Activated T-cell treated with anti-CD3 and anti-CD28 coated beads, Interleukin-2, amount 50 U/mL, for 1 hour (primary cell): Measurements from ENCODE around the gene CPAMD8.

Experiments
- DNase-seq: peaks from one replicate; pipeline ENCODE4 v3.0.0-alpha.2; 2020

Gene CPAMD8

DNA sequence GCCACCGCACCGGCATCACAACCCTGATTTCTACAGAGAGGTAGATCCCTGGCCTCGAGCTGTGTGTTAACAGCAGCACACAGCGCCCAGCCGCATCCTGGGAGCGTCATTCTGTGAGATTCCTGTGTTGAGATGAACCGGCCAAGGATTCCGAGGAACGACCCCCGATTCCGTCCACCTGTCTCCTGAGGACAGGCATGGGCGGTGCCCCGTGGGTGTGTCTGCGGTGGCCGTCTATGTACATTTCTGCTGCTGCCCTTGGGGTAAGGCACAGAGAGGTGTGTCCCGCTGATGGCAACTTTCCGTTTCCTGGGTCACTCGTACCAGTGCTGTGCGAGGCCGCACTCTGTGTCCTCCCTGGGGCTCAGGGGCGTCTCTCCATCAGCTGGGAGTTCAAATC is 153.9 kb downstream of the CPAMD8 start:
- DNase-seq, result no peak

DNA sequence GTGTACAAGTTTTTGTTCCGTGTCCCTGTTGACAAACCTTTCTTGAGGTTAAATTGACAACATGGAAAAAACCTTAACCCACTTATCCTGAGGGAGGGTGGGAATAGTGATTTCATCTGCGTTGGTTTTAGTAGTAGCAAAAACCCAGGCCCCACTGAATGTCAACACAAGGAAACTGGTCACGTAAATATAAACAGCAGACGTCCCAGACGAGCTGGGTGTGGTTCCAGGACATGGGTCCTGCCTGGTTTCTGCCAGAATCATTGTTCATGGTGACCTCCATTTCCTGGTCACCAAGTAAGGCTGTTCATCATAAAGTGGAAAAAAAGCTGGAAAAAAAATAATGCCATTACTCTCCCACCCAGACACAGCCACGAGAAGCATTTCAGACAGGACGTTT is 154.7 kb downstream of the CPAMD8 start:
- DNase-seq, result no peak

DNA sequence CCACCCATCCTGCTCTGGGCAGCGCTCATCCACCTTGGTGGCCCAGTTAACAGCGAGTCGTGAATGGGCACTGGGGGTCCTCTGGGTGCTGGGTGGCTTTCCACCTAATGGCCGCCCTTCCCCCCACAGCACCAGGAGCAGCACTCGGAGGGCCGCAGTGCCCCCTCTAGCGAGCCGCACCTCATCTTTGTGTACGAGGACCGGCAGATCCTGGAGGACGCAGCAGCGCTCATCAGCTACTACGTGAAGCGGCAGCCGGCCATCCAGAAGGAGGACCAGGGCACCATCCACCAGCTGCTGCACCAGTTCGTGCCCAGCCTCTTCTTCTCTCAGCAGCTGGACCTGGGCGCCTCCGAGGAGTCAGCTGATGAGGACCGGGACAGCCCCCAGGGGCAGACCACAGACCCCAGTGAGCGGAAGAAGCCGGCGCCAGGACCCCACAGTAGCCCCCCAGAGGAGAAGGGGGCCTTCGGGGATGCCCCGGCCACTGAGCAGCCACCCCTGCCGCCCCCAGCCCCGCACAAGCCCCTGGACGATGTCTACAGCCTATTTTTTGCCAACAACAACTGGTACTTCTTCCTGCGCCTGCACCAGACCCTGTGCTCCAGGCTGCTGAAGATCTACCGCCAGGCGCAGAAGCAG is 157.2 kb downstream of the CPAMD8 start:
- no peak for DNase-seq

DNA sequence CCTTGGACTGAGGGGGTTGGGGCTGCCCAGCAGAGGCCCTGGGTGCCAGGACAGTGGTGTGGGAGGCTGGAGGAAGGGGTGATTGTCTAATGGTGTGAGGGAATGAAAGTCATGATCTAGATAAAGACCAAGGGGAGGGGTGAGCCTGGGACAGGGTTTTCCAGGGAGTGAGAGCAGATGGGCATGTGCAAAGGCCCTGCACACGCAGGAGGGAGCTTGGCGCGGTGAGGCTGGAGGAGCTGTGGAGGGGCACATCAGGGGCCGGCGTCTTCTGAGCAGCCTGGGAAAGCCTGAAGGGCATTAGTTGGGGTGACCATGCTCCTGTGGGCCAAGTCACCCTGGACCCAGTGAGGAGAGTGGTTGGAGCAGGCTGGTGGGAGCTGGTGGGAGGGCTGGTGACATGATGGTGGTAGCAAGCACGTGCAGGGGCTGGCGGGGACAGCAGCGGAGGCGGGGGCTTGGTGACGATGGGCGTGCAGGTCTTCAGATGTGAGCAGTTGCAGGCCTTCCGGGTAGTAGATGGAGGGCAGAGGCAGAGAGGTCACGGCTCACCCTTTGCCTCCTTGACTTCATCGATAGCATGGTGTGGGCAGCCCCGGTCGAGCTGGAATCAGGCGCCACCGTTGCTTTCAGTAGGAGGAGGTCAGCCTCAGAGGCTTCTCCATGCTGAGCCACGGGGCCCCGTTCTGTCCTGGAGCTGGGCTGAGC is 158.0 kb downstream of the CPAMD8 start:
- DNase-seq, result no peak

DNA sequence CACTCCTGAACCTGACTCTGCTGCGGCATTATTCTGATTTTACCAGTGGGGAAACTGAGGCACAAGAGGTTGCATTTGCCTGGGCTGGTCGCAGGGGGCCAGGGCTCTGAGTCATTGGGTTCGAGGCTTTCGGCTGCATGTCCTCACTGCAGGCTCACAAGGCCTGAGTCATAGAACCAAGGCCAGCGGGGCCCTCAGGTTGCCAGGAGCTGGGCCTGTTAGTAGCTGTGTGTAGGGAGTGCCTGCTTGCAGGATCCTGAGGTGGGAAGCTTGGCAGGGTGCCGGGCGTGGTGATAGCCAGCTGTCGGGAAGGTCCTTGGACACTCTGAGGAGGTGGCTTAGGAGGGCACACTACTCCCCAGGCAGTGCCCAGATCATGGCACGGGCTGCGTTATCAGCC is 159.4 kb downstream of the CPAMD8 start:
- no peak for DNase-seq

DNA sequence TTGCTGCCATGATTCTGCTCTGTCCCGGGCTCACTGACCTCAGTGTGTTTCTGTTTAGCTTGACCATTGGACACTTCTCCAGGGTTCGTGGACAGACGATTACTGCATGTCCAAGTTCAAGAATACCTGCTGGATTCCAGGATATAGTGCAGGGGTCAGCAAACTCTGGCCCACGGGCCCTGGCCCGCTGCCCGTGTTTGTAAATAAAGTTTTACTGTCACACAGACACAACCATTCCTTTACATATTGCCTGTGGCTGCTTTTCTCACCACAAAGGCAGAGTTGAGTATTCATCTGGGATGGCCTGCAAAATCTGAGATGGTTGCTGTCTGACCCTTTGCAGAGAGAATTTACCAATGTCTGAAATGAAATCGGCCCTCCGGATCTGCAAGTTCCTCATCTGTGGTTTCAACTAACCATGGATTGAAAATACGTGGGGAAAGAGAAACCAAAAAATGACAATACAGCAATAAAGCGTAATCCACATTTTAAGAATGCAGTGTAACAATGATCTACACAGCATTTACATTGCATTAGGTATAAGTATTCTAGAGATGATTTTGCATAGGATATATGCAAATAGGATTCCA is 163.7 kb downstream of the CPAMD8 start:
- DNase-seq, result no peak

DNA sequence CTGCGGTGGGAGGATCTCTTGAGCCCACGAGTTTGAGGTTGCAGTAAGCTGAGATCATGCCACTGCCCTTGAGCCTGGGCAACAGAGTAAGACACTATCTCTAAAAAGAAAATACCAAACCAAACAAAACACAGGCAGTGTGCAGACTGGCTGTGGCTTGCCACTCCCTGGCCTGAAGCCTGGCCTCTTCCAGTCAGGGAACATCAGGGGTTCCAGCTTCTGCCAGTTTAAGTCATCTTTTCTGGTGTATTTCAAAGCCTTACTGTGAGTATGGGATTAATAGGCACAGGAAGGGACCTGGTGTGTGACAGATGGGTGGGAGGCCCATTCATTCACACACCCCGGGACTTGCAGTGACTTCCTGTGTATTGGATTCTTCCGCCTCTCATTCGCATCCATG is 164.8 kb downstream of the CPAMD8 start:
- DNase-seq, result no peak

DNA sequence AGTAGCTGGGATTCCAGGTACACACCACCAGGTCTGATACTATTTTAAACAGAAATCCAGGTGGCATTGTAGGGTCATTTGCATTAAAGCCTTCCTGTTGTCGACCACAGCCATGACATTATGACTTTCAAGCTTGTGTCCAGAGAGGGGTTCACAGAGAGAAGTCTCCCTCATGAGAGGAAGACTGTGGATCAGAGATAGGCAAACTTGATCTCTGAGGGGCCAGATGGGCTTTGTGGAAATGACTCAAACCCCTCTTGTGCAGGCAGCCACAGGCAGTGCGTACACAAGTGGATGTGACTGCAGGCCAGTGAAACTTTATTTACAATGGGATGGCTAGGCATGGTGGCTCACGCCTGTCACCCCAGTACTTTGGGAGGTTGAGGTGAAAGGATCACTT is 165.6 kb downstream of the CPAMD8 start:
- DNase-seq, result no peak

DNA sequence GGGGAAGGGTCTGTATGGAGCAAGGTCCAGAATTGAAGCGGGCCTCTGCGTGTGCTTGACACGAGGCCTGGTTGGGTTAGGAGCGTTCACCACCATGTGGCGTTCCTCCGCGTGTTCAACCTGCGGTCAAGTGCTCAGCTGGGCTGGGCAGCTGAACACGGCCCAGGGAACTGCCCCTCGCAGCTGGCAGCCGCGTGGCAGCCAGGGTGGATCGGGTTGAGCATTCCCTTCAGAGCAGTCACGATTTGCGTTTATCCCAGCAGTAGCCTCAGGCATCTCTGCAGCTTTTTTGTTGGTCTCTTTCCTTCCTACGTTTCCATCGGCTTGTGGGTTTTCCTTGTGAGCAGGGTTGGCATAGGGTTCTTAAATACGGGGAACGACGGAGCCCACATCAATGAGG is 166.5 kb downstream of the CPAMD8 start:
- no peak for DNase-seq

DNA sequence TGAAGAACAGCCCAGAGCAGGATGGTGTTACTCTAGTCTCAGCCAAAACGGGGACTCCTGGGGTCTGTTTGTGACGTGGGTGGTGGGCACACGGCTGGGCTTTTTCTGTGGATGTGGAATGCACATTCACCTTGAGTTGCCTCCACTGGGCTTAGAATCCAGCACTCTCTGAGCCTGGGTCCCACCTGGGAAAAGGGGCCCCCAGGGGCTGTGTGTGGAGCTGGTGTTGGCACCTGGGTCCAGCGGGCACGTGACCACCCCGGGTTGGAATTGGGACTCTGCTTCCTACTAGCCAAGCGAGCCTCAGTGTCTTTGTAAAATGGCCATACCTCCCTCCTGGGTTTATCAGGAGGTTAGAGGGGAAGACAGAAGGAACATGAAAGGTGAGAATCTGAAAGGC is 167.0 kb downstream of the CPAMD8 start:
- no peak for DNase-seq

DNA sequence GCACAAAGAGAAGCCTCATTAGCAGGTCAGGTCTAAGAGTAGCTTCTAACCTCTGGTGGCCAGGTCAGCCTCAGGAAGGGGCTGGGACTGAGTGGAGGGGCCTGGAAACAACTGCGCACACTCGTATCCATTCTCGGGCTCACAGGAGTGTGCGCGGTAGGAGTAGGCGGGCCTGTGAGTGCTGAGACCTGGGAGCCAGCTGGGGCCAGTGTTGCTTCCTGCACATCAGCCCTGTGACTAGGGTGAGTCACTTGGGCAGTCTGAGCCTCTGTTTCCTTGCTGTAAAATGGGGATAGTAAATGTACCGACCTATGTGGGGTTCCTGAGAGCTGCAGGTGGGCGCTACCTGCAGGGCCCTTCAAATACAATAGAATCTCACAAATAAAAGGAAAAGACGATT is 170.5 kb downstream of the CPAMD8 start:
- no peak for DNase-seq

DNA sequence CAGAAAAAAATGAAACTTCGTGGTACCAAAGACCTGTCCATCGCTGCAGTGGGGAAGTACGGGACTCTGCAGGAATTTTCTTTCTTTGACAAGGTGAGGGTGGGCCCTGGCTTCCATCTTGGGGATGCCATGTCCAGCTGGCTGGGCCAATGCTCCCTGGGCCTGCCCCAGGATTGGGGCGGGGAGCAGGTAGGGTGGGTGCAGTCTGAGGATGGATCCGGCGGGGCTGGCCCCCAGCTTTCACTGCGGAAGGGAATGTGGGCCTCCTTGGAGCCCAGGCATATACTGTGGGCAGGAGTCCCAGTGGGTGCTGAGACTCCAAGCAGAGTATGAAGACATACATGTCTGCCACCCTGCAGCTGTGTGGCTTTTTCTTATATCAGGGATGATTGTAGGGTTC is 173.5 kb downstream of the CPAMD8 start:
- no peak for DNase-seq

DNA sequence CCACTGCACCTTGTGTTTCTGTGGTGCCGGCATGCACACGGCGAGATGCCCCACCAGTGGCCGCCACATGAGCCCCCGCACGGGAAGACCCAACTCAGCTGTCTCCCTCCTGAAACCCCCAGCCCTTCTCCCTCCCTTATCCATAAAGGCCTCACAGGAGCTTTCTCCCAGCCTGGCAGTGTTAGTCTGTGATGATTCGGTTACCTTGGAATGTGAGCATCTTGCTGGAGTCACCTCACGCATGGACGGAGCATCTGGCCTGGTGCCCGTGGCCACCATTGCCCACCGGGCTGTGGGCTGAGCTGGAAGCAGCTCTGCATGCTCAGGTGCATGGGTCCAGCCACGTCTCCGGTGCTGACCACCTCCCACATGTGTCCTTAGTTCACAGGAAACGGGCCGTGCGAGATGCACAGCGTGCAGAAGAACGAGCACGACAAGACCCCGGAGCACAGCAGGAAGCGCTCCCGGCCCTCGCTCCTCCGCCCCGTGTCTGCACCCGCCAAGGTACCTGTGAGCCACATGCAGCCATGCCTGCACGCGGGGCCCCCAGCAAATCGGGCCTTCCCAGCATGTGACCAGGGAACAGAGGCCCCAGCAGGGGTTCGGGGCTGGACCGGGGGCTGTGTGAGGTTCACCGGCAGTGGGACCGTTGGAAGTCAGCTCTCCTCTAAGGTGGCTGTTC is 175.4 kb downstream of the CPAMD8 start:
- DNase-seq, result no peak

DNA sequence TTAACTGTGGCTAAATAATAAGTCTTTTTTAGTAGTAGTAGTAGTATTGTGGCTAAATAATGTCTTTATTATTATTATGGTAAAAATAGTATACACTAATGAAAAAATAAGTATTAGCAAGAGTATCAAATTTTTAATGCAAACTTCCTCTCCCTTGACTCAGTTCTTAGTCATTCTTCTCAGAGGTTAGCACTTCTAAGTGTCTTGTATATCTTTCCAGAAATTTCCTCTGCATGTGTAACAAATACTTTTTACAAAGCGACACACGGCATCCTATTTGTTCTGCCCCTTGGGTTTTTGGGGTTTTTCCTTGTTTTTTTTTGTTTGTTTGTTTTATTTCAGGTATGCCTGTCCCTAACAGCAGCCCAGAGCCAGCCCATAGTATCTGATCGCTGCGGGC is 176.5 kb downstream of the CPAMD8 start:
- DNase-seq, result no peak

DNA sequence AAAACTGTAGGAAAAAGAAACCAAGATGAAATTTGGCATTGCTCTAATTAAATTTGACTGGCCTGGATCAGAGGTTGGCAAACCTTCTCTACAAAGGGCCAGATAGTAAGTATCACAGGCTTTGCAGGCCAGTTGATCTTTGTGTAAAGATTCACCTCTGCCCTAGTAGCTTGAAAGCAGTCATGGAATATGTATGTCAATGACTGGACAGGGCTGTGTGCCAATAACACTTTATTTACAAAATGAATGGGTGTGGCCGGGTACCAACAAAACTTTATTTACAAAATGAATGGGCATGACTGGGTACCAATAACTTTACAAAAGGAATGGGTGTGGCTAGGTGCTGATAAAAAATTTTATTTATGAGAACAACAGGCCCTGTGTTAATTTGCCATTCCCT is 177.4 kb downstream of the CPAMD8 start:
- DNase-seq, result no peak

DNA sequence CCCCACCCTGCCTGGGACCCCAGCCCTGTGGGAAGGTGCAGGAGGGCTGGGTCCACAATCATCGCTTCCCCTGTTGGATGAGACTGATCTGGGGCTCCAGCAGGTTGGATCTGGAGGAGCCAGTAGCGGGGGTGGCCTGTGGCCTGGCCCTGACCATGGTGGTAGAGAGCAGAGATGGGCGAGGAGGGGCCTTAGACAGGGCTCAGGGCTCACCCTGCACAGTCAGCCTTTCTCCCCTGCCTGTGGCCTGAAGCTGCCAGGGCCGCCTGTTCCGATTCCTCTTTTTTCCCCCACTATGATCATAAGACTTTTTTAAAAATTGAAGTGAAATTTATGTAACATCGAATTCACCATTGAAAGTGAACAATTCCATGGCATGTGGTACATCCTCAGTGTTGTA is 179.2 kb downstream of the CPAMD8 start:
- DNase-seq, result no peak

DNA sequence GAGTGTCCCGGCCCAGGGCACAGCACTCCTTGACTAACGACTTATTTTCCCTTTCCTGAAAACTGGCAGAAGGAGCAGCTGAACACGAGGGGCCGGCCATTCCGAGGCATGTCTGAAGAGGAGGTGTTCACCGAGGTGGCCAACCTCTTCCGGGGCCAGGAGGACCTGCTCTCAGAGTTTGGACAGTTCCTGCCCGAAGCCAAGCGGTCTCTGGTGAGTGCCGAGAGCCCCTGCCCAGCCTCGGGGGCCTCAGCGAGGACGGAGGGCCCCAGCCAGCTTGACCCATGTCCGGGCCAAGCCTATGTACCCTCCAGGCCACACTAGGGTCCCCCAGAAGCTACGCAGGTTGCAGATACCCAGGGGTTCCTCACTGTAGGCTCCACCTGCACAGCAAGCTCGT is 179.7 kb downstream of the CPAMD8 start:
- no peak for DNase-seq
